ENCODE measurements around the gene STAU1.
A peak's percentile ranks its signal among the peaks of the same experiment; 100 is the strongest.
"Not testable (repeated sequence)": the region's sequence is repeated elsewhere in the genome, so short reads cannot be mapped to it uniquely, and the experiment has no call there.

The STAU1 gene

GRCh38 chr20:49166534-49167449 lies 21.3 kb downstream of the STAU1 start:
- no peak for DNase-seq

- no peak for DNase-seq
Measured at GRCh38 chr20:49165611-49166010, 22.5 kb downstream of the STAU1 start.

GRCh38 chr20:49163696-49164095 lies 24.4 kb downstream of the STAU1 start:
- DNase-seq = no peak

GRCh38 chr20:49161428-49162152 lies 26.5 kb downstream of the STAU1 start:
- DNase-seq = no peak

GRCh38 chr20:49160057-49160929 lies 27.8 kb downstream of the STAU1 start:
- no peak for DNase-seq

GRCh38 chr20:49157146-49157545 lies 31.0 kb downstream of the STAU1 start:
- no peak for DNase-seq

- no peak for DNase-seq
Measured at GRCh38 chr20:49156481-49156880, 31.7 kb downstream of the STAU1 start.

- no peak for DNase-seq
Measured at GRCh38 chr20:49151436-49151835, 36.7 kb downstream of the STAU1 start.

GRCh38 chr20:49149281-49150045 lies 38.7 kb downstream of the STAU1 start:
- no peak for DNase-seq

- no peak for DNase-seq
Measured at GRCh38 chr20:49148601-49149000, 39.5 kb downstream of the STAU1 start.

- DNase-seq = no peak
Measured at GRCh38 chr20:49147296-49147695, 40.8 kb downstream of the STAU1 start.

- no peak for DNase-seq
Measured at GRCh38 chr20:49146442-49147225, 41.5 kb downstream of the STAU1 start.

GRCh38 chr20:49140834-49141233 lies 47.3 kb downstream of the STAU1 start:
- no peak for DNase-seq

- no peak for DNase-seq
Measured at GRCh38 chr20:49140411-49140810, 47.7 kb downstream of the STAU1 start.

- no peak for DNase-seq
Measured at GRCh38 chr20:49138431-49138830, 49.7 kb downstream of the STAU1 start.

GRCh38 chr20:49136817-49137571 lies 51.1 kb downstream of the STAU1 start:
- DNase-seq = no peak

GRCh38 chr20:49134797-49135196 lies 53.3 kb downstream of the STAU1 start:
- DNase-seq = not testable (repeated sequence)

GRCh38 chr20:49133571-49133970 lies 54.6 kb downstream of the STAU1 start:
- no peak for DNase-seq

- peak; percentile 47 for DNase-seq
Measured at GRCh38 chr20:49132995-49133478, 55.1 kb downstream of the STAU1 start.

- no peak for DNase-seq
Measured at GRCh38 chr20:49123982-49124381, 64.2 kb downstream of the STAU1 start.
